ENCODE results near the gene SLCO1A2. TPM values are rescaled to one million over a fixed set of nuclear protein-coding genes. Genes with fewer than 3 reads are reported as not detected.

SLCO1A2 gene
- total RNA-seq, 1 donor from 2014 or later: not detected

DNA sequence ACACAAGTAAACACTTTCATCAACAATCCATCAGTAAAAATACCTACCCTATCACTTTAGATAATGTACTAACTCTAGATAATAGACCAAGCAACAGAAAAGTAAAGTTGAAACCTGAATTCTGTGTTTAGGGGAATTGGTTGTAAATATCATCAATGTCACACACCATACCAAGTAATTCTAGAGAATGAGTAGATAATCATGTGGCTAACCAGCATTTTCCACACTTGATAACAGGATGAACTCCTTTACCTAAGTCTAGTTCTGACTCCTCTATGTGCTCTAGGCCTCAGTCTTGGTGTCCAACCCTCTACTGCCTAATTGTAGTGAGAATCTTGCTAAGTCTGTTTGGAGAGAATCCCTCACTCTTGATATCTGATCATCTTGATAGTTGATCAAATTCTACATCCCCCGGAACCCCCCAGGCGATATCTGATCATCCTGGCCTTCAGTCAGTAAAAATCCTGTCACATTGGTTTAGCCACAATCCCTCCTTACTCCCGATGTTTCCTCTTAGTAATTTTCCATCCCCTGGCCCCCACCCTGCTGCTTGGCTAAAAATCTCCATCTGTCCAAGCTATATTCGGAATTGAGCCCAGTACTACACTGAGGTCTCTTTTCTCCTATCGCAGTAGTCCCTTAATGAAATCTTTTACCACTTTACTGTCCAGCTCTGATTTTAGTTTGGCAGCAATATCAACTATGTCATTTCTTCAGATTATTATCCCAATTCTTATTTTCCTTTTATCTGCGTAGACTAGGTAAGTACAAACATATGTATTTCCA, 3.4 kb upstream of the SLCO1A2 start:
- FAIRE-seq (no peak), DNase-seq (ENCODE audit: low read depth) (no peak)
- TF ChIP-seq, protein P1, sequence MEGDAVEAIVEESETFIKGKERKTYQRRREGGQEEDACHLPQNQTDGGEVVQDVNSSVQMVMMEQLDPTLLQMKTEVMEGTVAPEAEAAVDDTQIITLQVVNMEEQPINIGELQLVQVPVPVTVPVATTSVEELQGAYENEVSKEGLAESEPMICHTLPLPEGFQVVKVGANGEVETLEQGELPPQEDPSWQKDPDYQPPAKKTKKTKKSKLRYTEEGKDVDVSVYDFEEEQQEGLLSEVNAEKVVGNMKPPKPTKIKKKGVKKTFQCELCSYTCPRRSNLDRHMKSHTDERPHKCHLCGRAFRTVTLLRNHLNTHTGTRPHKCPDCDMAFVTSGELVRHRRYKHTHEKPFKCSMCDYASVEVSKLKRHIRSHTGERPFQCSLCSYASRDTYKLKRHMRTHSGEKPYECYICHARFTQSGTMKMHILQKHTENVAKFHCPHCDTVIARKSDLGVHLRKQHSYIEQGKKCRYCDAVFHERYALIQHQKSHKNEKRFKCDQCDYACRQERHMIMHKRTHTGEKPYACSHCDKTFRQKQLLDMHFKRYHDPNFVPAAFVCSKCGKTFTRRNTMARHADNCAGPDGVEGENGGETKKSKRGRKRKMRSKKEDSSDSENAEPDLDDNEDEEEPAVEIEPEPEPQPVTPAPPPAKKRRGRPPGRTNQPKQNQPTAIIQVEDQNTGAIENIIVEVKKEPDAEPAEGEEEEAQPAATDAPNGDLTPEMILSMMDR (IDR thresholded peaks at IDR 0.05; ENCODE audit: insufficient read depth, low read length, severe bottlenecking): no peak
- H3K27me3 ChIP-seq (ENCODE audit: control insufficient read depth, insufficient read depth, low read length): no peaks in the 10 kb centered on the region
- H3K36me3 ChIP-seq (ENCODE audit: control insufficient read depth, insufficient read depth, low read length): no peaks in the 10 kb centered on the region
- H3K4me3 ChIP-seq (ENCODE audit: low read depth, low read length): no peak overlapping the region

DNA sequence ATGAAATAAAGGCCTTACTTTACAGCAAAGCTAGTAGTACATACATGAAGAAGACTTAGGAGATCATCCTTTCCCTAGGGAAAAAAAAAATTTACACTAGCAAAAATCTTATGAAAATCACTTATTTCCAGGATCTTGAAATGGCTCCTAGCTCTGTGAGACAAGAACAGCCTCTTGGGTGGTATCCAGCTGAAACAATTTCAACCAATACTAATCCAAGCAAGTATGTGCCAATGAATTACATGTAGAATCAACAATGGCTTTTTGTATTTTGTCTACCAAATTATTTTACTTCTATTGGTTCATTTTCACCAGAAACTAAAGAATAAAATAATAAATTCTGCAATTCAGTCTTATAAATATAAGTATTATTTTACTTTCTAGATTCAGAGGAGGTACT, 2.7 kb upstream of the SLCO1A2 start:
- no peak for FAIRE-seq
- DNase-seq (ENCODE audit: low read depth): no peak
- Histone ChIP-seq H3K27me3 (ENCODE audit: control insufficient read depth, insufficient read depth, low read length) (no peaks in the 10 kb centered on the region), H3K4me3 (ENCODE audit: low read depth, low read length) (no peak overlapping the region), H3K36me3 (ENCODE audit: control insufficient read depth, insufficient read depth, low read length) (no peaks in the 10 kb centered on the region)
- TF ChIP-seq, protein P1 (IDR thresholded peaks at IDR 0.05; ENCODE audit: insufficient read depth, low read length, severe bottlenecking): no peak

DNA sequence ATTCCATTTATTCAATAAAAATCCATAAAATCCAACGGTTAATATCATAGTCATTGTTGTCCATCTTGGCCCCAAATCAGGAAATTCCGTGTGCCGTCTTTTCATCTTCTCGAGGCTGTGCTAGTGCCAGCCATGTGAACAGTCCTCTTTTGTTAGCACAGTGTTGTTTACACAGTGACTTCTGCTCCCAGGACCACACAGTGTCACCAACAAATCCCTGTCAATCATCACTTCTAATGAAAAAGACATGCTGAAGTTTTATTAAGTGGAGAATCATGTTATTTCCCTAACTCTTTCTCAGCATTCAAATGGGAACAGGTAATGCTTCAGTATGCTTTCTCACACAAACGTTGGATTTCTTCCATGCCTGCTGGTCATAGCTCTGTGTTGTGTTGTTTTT, 1.9 kb upstream of the SLCO1A2 start:
- DNase-seq (ENCODE audit: low read depth) (no peak), FAIRE-seq (no peak)
- Histone ChIP-seq H3K27me3 (ENCODE audit: control insufficient read depth, insufficient read depth, low read length) (no peaks in the 10 kb centered on the region), H3K4me3 (ENCODE audit: low read depth, low read length) (no peak overlapping the region), H3K36me3 (ENCODE audit: control insufficient read depth, insufficient read depth, low read length) (no peaks in the 10 kb centered on the region)
- TF ChIP-seq, protein P1 (IDR thresholded peaks at IDR 0.05; ENCODE audit: insufficient read depth, low read length, severe bottlenecking): no peak

DNA sequence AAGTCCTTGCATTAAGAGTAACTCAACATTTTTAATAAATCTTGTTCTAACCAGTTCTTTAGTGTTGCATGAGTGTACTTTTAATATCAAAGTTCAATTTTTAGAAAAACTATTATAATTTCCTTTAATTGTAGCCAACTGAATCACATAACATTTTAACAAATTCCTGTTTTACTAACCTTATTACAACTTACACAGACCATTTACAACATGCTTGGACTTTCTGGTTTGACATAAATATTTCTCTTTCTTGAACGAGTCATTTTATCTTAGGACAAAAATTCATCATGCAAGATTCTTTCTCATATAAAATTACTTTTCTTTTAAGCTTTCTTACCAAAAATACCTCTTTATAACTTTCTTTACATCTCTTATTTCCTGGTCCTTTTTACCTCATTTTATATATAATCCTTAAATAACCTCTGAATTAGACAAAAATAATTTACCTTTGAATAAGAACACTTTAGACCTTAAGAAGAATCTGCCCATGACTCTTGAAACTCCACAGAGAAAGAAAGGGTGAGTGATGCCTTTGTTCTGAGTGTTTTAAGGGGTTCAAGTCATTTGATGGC, 3.9 kb downstream of the SLCO1A2 start:
- H3K4me3 ChIP-seq (ENCODE audit: low read depth, low read length): no peak overlapping the region
- TF ChIP-seq, protein P1 (IDR thresholded peaks at IDR 0.05; ENCODE audit: insufficient read depth, low read length, severe bottlenecking): no peak
- no peaks in the 10 kb centered on the region for H3K36me3 ChIP-seq (ENCODE audit: control insufficient read depth, insufficient read depth, low read length)
- no peak for FAIRE-seq
- no peaks in the 10 kb centered on the region for H3K27me3 ChIP-seq (ENCODE audit: control insufficient read depth, insufficient read depth, low read length)
- DNase-seq (ENCODE audit: low read depth): no peak

DNA sequence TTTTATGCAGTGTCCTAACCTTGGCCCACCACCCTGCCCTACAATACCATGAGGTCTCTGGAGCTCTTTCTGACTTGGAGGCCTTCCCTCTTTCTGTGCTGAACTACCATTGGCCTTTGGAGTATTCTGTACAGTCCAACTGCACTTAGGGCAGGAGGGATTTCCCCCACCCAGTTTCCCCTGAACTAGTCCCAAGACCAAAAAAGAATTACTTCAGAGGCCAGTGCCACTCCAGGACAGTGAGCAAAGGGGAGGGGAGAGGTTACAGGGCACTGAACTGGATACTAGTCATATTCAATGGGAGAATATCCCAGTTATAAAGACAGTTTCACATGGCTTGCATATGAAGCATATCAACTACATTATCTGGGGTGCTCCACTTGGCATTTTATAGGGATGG, 6.1 kb downstream of the SLCO1A2 start:
- Histone ChIP-seq H3K27me3 (ENCODE audit: control insufficient read depth, insufficient read depth, low read length) (no peaks in the 10 kb centered on the region), H3K4me3 (ENCODE audit: low read depth, low read length) (no peak overlapping the region), H3K36me3 (ENCODE audit: control insufficient read depth, insufficient read depth, low read length) (no peaks in the 10 kb centered on the region)
- FAIRE-seq (no peak), DNase-seq (ENCODE audit: low read depth) (no peak)
- TF ChIP-seq, protein P1 (IDR thresholded peaks at IDR 0.05; ENCODE audit: insufficient read depth, low read length, severe bottlenecking): no peak
